B cell (primary cell): ENCODE measurements around the gene STXBP6. TPM values are rescaled to one million over a fixed set of nuclear protein-coding genes. Genes with fewer than 3 reads are reported as not detected.

ENCODE experiments used
- ATAC-seq: fragments of 200-7000 bp; cut with Tn5 transposase; one replicate; pipeline ENCODE4 v1.10.0; 2021; ENCODE audit warnings: low read depth, mild to moderate bottlenecking, moderate number of reproducible peaks, moderate library complexity
- CTCF ChIA-PET: fragments of 350-600 bp; sonication (Branson Sonifier 250); formaldehyde crosslinking; loops from one replicate; lab custom pipeline; 2021; ENCODE audit warnings: antibody characterized with exemption, inconsistent platforms; lab: Charles Lee
- POLR2A ChIA-PET: fragments of 350-600 bp; sonication (Branson Sonifier 250); formaldehyde crosslinking; loops from one replicate; lab custom pipeline; 2021; ENCODE audit warnings: antibody characterized with exemption; lab: Charles Lee
- DNase-seq: peaks from one replicate; pipeline ENCODE4 v3.0.0; 2013
- H2AFZ ChIP-seq: 2 replicates; pipeline ENCODE4 v1.6.1; 2012; ENCODE audit warnings: mild to moderate bottlenecking, low read depth, low read length; ENCODE audit not compliant: insufficient read depth, poor library complexity, severe bottlenecking
- H3K27ac ChIP-seq, 2 donors: 1 replicate in 1 of 2; 2 replicates in 1 of 2; pipeline ENCODE4 v1.5.1; 2012 to 2013; ENCODE audit warnings: low read length in 2 of 2, mild to moderate bottlenecking in 2 of 2, moderate library complexity in 1 of 2
- H3K27me3 ChIP-seq, 4 experiments: fragments of 200-600 bp in 1 of 4; sonication (generic) in 1 of 4; replicated peaks in 1 of 4; 1 replicate in 2 of 4; 2 replicates in 2 of 4; pipeline versions ENCODE4 v1.6.1 to v1.7.0; 2013 to 2016; ENCODE audit warnings: low read length in 3 of 4, mild to moderate bottlenecking in 2 of 4, mixed read lengths in 1 of 4, moderate library complexity in 1 of 4; ENCODE audit not compliant: insufficient read depth in 4 of 4, control insufficient read depth in 3 of 4; ENCODE audit errors: control extremely low read depth in 1 of 4
- H3K36me3 ChIP-seq, 2 experiments: replicated peaks in 1 of 2; 1 replicate in 1 of 2; 2 replicates in 1 of 2; pipeline versions ENCODE4 v1.6.1 to v1.7.1; 2013; ENCODE audit warnings: low read length in 1 of 2; ENCODE audit not compliant: insufficient read depth in 2 of 2, control insufficient read depth in 1 of 2; ENCODE audit errors: control extremely low read depth in 1 of 2, extremely low read depth in 1 of 2
- H3K4me1 ChIP-seq, 2 donors: fragments of 200-600 bp in 1 of 2; sonication (generic) in 1 of 2; 1 replicate in 1 of 2; 2 replicates in 1 of 2; pipeline versions ENCODE4 v1.5.1 to v1.6.1; 2013 to 2017; ENCODE audit warnings: low read length in 2 of 2; ENCODE audit not compliant: control insufficient read depth in 2 of 2, insufficient read depth in 2 of 2
- H3K4me2 ChIP-seq: replicated peaks from 2 replicates; pipeline ENCODE3; 2012; ENCODE audit warnings: mild to moderate bottlenecking, low read depth, low read length; ENCODE audit not compliant: poor library complexity, severe bottlenecking
- H3K4me3 ChIP-seq, 5 experiments: fragments of 200-600 bp in 1 of 5; sonication (generic) in 1 of 5; 1 replicate in 3 of 5; 2 replicates in 2 of 5; pipeline versions ENCODE4 v1.5.1 to v1.7.0; 2011 to 2016; ENCODE audit warnings: low read length in 4 of 5, mild to moderate bottlenecking in 4 of 5, low read depth in 2 of 5, control low read depth in 1 of 5, moderate library complexity in 1 of 5; ENCODE audit not compliant: insufficient read depth in 1 of 5; ENCODE audit errors: control extremely low read depth in 1 of 5, extremely low read depth in 1 of 5
- H3K79me2 ChIP-seq: fragments of 200-600 bp; sonication (generic); one replicate; pipeline ENCODE4 v1.6.0; 2016; ENCODE audit warnings: low read length; ENCODE audit not compliant: control insufficient read depth, insufficient read depth
- H3K9ac ChIP-seq: fragments of 200-600 bp; sonication (generic); 2 replicates; pipeline ENCODE4 v1.6.1; 2017; ENCODE audit warnings: mild to moderate bottlenecking, low read length, moderate library complexity
- H3K9me3 ChIP-seq, 3 donors: one replicate each; pipeline versions ENCODE4 v1.6.1 to v1.7.1; 2013; ENCODE audit warnings: low read length in 2 of 3; ENCODE audit not compliant: control insufficient read depth in 2 of 3, insufficient read depth in 1 of 3; ENCODE audit errors: control extremely low read depth in 1 of 3
- H4K20me1 ChIP-seq: 2 replicates; pipeline ENCODE4 v1.6.0; 2012; ENCODE audit warnings: mild to moderate bottlenecking, low read length; ENCODE audit not compliant: insufficient read depth, control insufficient read depth, poor library complexity, severe bottlenecking
- H3K27ac Mint-ChIP-seq: one replicate; pipeline ENCODE4 v1.8.0; 2021; ENCODE audit warnings: mixed read lengths
- H3K27me3 Mint-ChIP-seq: one replicate; pipeline ENCODE4 v1.8.0; 2021; ENCODE audit warnings: mixed read lengths
- H3K4me1 Mint-ChIP-seq: one replicate; pipeline ENCODE4 v1.8.0; 2021; ENCODE audit warnings: mixed read lengths
- H3K4me3 Mint-ChIP-seq: one replicate; pipeline ENCODE4 v1.8.0; 2021; ENCODE audit warnings: mixed read lengths
- H3K9me3 Mint-ChIP-seq: one replicate; pipeline ENCODE4 v1.8.0; 2022; ENCODE audit warnings: mixed read lengths; ENCODE audit not compliant: insufficient read depth
- EZH2 ChIP-seq: IDR thresholded peaks from 2 replicates; pipeline ENCODE4 v1.6.1; 2012; ENCODE audit warnings: borderline replicate concordance, low read depth, mild to moderate bottlenecking, moderate library complexity, low read length; ENCODE audit not compliant: insufficient read depth, poor library complexity, severe bottlenecking
- WGBS: methylation state at CpG from one replicate; pipeline ENCODE4 v1.1.5; 2013; ENCODE audit warnings: missing lambda C conversion rate; ENCODE audit not compliant: insufficient coverage; 5-methylcytosine and 5-hydroxymethylcytosine counted together
- intact Hi-C: fragments of 100-400 bp; cut with micrococcal nuclease; formaldehyde crosslinking; loops from one replicate; pipeline ENCODE4 v1.10.0; 2022
- polyA plus RNA-seq: library from polyadenylated mRNA; depleted of rRNA; stranded (reverse); fragments of >200 nt; gene quantifications from 2 replicates; pipeline ENCODE4 v1.2.3, GENCODE V29; 2012
- total RNA-seq, 2 donors: library from RNA; stranded (reverse); fragments of 120-200 nt in 1 of 2; gene quantifications; 1 replicate in 1 of 2; 2 replicates in 1 of 2; pipeline versions ENCODE4 v1.2.3 to v1.2.4, GENCODE V29; 2013 to 2022
- TF ChIP-seq, protein P1 (sequence below): fragments of 200-600 bp; IDR thresholded peaks from one replicate; pipeline ENCODE4 v1.8.0; 2022; ENCODE audit warnings: antibody characterized with exemption, mild to moderate bottlenecking

STXBP6 gene
- total and polyA plus RNA-seq, 2 donors (not counting 1 experiment from before 2014, with no cell fraction given) = 0.01 TPM; not detected in 1

DNA sequence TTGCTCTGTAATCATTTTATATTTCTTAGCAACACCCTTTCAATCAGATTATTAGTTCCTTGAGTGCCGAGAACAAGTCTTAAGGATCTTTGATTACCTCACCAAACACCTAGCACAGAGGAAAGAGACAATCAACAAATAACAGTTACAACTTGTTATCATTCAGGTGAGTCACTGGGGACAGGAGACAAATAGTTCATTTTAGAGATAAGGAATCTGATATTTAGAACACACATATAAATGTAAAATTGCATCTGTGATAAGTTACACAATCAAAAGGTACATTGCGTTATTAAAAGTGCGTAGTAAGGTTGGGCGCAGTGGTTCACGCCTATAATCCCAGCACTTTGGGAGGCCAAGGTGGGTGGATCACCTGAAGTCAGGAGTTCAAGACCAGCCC lies 5.1 kb upstream of the STXBP6 start:
- TF ChIP-seq, protein P1, sequence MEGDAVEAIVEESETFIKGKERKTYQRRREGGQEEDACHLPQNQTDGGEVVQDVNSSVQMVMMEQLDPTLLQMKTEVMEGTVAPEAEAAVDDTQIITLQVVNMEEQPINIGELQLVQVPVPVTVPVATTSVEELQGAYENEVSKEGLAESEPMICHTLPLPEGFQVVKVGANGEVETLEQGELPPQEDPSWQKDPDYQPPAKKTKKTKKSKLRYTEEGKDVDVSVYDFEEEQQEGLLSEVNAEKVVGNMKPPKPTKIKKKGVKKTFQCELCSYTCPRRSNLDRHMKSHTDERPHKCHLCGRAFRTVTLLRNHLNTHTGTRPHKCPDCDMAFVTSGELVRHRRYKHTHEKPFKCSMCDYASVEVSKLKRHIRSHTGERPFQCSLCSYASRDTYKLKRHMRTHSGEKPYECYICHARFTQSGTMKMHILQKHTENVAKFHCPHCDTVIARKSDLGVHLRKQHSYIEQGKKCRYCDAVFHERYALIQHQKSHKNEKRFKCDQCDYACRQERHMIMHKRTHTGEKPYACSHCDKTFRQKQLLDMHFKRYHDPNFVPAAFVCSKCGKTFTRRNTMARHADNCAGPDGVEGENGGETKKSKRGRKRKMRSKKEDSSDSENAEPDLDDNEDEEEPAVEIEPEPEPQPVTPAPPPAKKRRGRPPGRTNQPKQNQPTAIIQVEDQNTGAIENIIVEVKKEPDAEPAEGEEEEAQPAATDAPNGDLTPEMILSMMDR = no peak
- TF ChIP-seq EZH2 = no peak
- Mint-ChIP-seq H3K4me1 (peaks cover 4% of the 10 kb centered on the region), H3K27ac (no peak overlapping the region), H3K4me3 (no peak overlapping the region), H3K9me3 (no peaks in the 10 kb centered on the region), H3K27me3 (peaks cover 50% of the 10 kb centered on the region)
- no peaks in the 10 kb centered on the region for H3K4me1 ChIP-seq
- H3K9ac ChIP-seq = no peak overlapping the region
- intact Hi-C loops = no loop called here
- CTCF ChIA-PET = no interaction called here
- peaks cover 0 to 17% (median 11%) of the 10 kb centered on the region in 4 experiments for H3K27me3 ChIP-seq
- no peak overlapping the region for H3K27ac ChIP-seq
- H3K79me2 ChIP-seq = no peaks in the 10 kb centered on the region
- no peaks in the 10 kb centered on the region for H3K9me3 ChIP-seq
- no peak for DNase-seq
- H3K36me3 ChIP-seq = no peaks in the 10 kb centered on the region
- no peak overlapping the region for H3K4me2 ChIP-seq
- H4K20me1 ChIP-seq = no peaks in the 10 kb centered on the region
- no peak overlapping the region for H3K4me3 ChIP-seq
- POLR2A ChIA-PET = no interaction called here
- no CpG with 5 or more reads among the region's 5 CpGs for WGBS
- no peak overlapping the region for H2AFZ ChIP-seq
- ATAC-seq = no peak

DNA sequence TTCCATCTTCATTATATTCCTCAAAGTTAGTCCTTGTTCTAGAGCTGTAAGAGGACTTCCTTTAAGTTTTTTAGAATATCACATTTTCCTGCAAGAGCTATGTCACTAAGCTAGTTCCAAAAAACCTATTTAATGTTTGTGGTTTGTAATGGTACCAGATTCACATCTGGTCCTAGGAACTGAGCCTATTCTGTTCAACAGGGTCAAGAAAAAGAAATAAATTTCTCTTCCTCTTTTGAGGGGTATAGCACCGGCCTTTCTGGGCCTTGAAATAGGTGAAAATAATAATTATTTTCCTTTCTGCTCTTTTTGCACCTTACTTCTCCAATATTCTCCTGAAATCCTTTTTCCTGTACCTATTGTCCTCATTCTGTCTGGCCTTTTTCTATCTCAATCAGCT lies 3.6 kb upstream of the STXBP6 start:
- Histone ChIP-seq H3K9me3 (no peaks in the 10 kb centered on the region), H3K27me3 (peaks cover 0 to 28% (median 13%) of the 10 kb centered on the region in 4 experiments), H3K4me3 (no peak overlapping the region), H3K27ac (no peak overlapping the region), H3K9ac (no peak overlapping the region), H2AFZ (no peak overlapping the region), H4K20me1 (no peaks in the 10 kb centered on the region), H3K79me2 (no peaks in the 10 kb centered on the region), H3K4me1 (peaks cover 0 to 4% of the 10 kb centered on the region in 2 donors), H3K36me3 (no peaks in the 10 kb centered on the region), H3K4me2 (no peak overlapping the region)
- peaks cover 48% of the 10 kb centered on the region for H3K27me3 Mint-ChIP-seq
- intact Hi-C loops = no loop called here
- no peak overlapping the region for H3K27ac Mint-ChIP-seq
- no peaks in the 10 kb centered on the region for H3K9me3 Mint-ChIP-seq
- H3K4me1 Mint-ChIP-seq = peaks cover 9% of the 10 kb centered on the region
- no CpG with 5 or more reads among the region's 1 CpG for WGBS
- ChIA-PET CTCF (no interaction called here), POLR2A (no interaction called here)
- DNase-seq (no peak), ATAC-seq (no peak)
- TF ChIP-seq EZH2 = no peak
- TF ChIP-seq, protein P1 = no peak
- no peak overlapping the region for H3K4me3 Mint-ChIP-seq
